ENCODE results near the gene SEC14L1. TPM values are rescaled to one million over a fixed set of nuclear protein-coding genes. Genes with fewer than 3 reads are reported as not detected.

The SEC14L1 gene
- total RNA-seq, 1 experiment from 2014 or later = 58.6 TPM

DNA sequence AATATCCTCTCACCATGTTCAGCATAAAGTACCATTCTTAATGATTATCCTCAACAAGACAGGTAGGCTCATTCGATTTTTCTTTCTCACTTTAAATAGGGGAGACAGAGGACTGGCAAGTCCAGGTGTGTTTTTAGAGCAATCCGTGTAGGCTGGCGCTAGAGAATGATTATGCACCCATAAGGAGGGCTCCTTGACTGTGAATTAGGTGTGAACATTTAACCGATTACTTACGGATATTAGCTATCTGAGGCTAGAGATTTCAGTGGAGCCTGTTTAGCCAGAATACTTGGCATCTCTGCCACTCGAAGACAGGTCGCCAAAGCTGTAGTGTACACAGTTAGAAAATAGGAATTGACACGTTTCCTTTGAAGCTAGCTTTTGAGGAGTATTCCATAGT, 1.9 kb downstream of the SEC14L1 start:
- no CpG with 5 or more reads among the region's 8 CpGs for WGBS (ENCODE audit: extremely low coverage, insufficient read length, low lambda C conversion rate)
- Histone ChIP-seq H4K8ac (replicated peaks; ENCODE audit: insufficient read length, low read depth, low read length) (no peak overlapping the region), H3K4ac (ENCODE audit: low read depth, low read length) (no peak overlapping the region), H2BK20ac (ENCODE audit: low read depth, low read length, poor library complexity, severe bottlenecking) (no peak overlapping the region), H3K14ac (ENCODE audit: insufficient read depth, low read length) (no peak overlapping the region), H3K27me3 (ENCODE audit: insufficient read depth, low read length) (no peaks in the 10 kb centered on the region), H2BK5ac (ENCODE audit: insufficient read length, low read length) (no peak overlapping the region), H2AFZ (ENCODE audit: low read length) (no peak overlapping the region), H3K9ac (ENCODE audit: extremely low read depth, insufficient read length, low read length) (no peak overlapping the region), H4K91ac (ENCODE audit: insufficient read length, low read depth, low read length) (no peak overlapping the region), H3K18ac (ENCODE audit: insufficient read length, low read depth, low read length) (no peak overlapping the region), H2BK120ac (ENCODE audit: low read depth, low read length, poor library complexity, severe bottlenecking) (no peak overlapping the region), H3K79me2 (ENCODE audit: insufficient read depth, low read length) (no peaks in the 10 kb centered on the region; the same call in 1 of the 2 replicates), H3K9me3 (ENCODE audit: control insufficient read depth, low read depth, low read length) (no peaks in the 10 kb centered on the region), H4K20me1 (ENCODE audit: control insufficient read depth, insufficient read depth, insufficient read length) (no peaks in the 10 kb centered on the region), H3K4me2 (ENCODE audit: insufficient read depth, insufficient read length, low read length) (no peak overlapping the region), H3T11ph (ENCODE audit: low read length) (no peak overlapping the region), H2BK15ac (ENCODE audit: low read depth, low read length) (no peak overlapping the region), H3K4me1 (ENCODE audit: insufficient read depth, low read length) (peaks cover 7% of the 10 kb centered on the region; the same call in 1 of the 2 replicates), H4K5ac (ENCODE audit: insufficient read length, low read depth, low read length) (no peak overlapping the region), H3K56ac (ENCODE audit: insufficient read length, low read depth, low read length) (no peak overlapping the region), H3K23me2 (ENCODE audit: insufficient read length, low read depth, low read length, poor library complexity, severe bottlenecking) (peaks cover 4% of the 10 kb centered on the region), H2AK5ac (ENCODE audit: insufficient read length, low read length) (no peak overlapping the region), H3K27ac (ENCODE audit: insufficient read length, low read depth, low read length) (no peak overlapping the region), H3K79me1 (ENCODE audit: insufficient read depth, low read depth, low read length, poor library complexity, severe bottlenecking) (no peaks in the 10 kb centered on the region), H3K23ac (ENCODE audit: insufficient read length, low read depth, low read length) (no peak overlapping the region), H2BK12ac (ENCODE audit: insufficient read length, low read depth, low read length) (no peak overlapping the region)
- H3K4me1 Mint-ChIP-seq = peaks cover 29 to 38% of the 10 kb centered on the region in 2 experiments
- no peaks in the 10 kb centered on the region; the same call in 1 of the 2 replicates for H3K27me3 Mint-ChIP-seq (ENCODE audit: low read depth)
- H3K27ac Mint-ChIP-seq = no peak overlapping the region
- peaks cover 12 to 15% of the 10 kb centered on the region in 2 experiments for H3K9me3 Mint-ChIP-seq
- H3K36me3 Mint-ChIP-seq (ENCODE audit: insufficient read depth in 1 of 3, low read depth in 3 of 3) = peaks cover 6 to 42% (median 35%) of the 10 kb centered on the region in 3 experiments
- TF ChIP-seq, protein P1, sequence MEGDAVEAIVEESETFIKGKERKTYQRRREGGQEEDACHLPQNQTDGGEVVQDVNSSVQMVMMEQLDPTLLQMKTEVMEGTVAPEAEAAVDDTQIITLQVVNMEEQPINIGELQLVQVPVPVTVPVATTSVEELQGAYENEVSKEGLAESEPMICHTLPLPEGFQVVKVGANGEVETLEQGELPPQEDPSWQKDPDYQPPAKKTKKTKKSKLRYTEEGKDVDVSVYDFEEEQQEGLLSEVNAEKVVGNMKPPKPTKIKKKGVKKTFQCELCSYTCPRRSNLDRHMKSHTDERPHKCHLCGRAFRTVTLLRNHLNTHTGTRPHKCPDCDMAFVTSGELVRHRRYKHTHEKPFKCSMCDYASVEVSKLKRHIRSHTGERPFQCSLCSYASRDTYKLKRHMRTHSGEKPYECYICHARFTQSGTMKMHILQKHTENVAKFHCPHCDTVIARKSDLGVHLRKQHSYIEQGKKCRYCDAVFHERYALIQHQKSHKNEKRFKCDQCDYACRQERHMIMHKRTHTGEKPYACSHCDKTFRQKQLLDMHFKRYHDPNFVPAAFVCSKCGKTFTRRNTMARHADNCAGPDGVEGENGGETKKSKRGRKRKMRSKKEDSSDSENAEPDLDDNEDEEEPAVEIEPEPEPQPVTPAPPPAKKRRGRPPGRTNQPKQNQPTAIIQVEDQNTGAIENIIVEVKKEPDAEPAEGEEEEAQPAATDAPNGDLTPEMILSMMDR (conservative IDR thresholded peaks at IDR 0.05) = no peak
- peak overlapping the region in 1 of 2 experiments; percentile 38; a peak in 3 of 5 replicates for H3K4me3 Mint-ChIP-seq
- no peak for DNase-seq
